GM19035 (cell line): ENCODE data around the gene RASGEF1C.

ENCODE experiments used
- ATAC-seq: cut with Tn5 transposase; IDR thresholded peaks from one replicate; pipeline ENCODE4 v1.9.1; 2021; ENCODE audit not compliant: unreplicated experiment

RASGEF1C gene

GRCh38 chr5:180187767-180188166, 21.2 kb downstream of the RASGEF1C start:
- ATAC-seq, result no peak

- no peak for ATAC-seq
Measured at GRCh38 chr5:180180846-180181245, 28.2 kb downstream of the RASGEF1C start.

GRCh38 chr5:180180421-180180820, 28.6 kb downstream of the RASGEF1C start:
- ATAC-seq, result no peak

GRCh38 chr5:180179442-180180420, 29.3 kb downstream of the RASGEF1C start:
- no peak for ATAC-seq

GRCh38 chr5:180178531-180179441, 30.2 kb downstream of the RASGEF1C start:
- ATAC-seq, result no peak

- no peak for ATAC-seq
Measured at GRCh38 chr5:180176191-180176590, 32.8 kb downstream of the RASGEF1C start.

GRCh38 chr5:180175015-180175431, 34.0 kb downstream of the RASGEF1C start:
- no peak for ATAC-seq

GRCh38 chr5:180174587-180174972, 34.4 kb downstream of the RASGEF1C start:
- no peak for ATAC-seq

GRCh38 chr5:180173875-180174586, 35.0 kb downstream of the RASGEF1C start:
- no peak for ATAC-seq

- no peak for ATAC-seq
Measured at GRCh38 chr5:180173198-180173544, 35.8 kb downstream of the RASGEF1C start.

- ATAC-seq, result no peak
Measured at GRCh38 chr5:180172447-180173197, 36.4 kb downstream of the RASGEF1C start.

GRCh38 chr5:180171568-180172094, 37.4 kb downstream of the RASGEF1C start:
- ATAC-seq, result no peak

GRCh38 chr5:180170810-180171567, 38.0 kb downstream of the RASGEF1C start:
- no peak for ATAC-seq

GRCh38 chr5:180170106-180170809, 38.8 kb downstream of the RASGEF1C start:
- no peak for ATAC-seq

GRCh38 chr5:180169248-180170105, 39.5 kb downstream of the RASGEF1C start:
- no peak for ATAC-seq

GRCh38 chr5:180168758-180169157, 40.3 kb downstream of the RASGEF1C start:
- no peak for ATAC-seq

- no peak for ATAC-seq
Measured at GRCh38 chr5:180166176-180166575, 42.8 kb downstream of the RASGEF1C start.

GRCh38 chr5:180162304-180162661, 46.7 kb downstream of the RASGEF1C start:
- ATAC-seq, result no peak
